ENCODE measurements around the gene NTSR1. TPM values are rescaled to one million over a fixed set of nuclear protein-coding genes. Genes with fewer than 3 reads are reported as not detected.

The NTSR1 gene
- total RNA-seq, 1 donor: under 0.01 TPM

- DNase-seq (ENCODE audit: low read depth): peak; percentile 26
- no peak overlapping the region for H3K4me3 ChIP-seq (ENCODE audit: low read depth, low read length)
- no peak for TF ChIP-seq CTCF (IDR thresholded peaks at IDR 0.05; ENCODE audit: insufficient read depth, low read depth, low read length)
Observed at GRCh38 chr20:62752671-62753501, 44.2 kb downstream of the NTSR1 start.

GRCh38 chr20:62753626-62754025, 45.0 kb downstream of the NTSR1 start:
- H3K4me3 ChIP-seq (ENCODE audit: low read depth, low read length): no peak overlapping the region
- DNase-seq (ENCODE audit: low read depth): no peak
- TF ChIP-seq CTCF (IDR thresholded peaks at IDR 0.05; ENCODE audit: insufficient read depth, low read depth, low read length): no peak

- H3K4me3 ChIP-seq (ENCODE audit: low read depth, low read length): no peak overlapping the region
- DNase-seq (ENCODE audit: low read depth): no peak
- no peak for TF ChIP-seq CTCF (IDR thresholded peaks at IDR 0.05; ENCODE audit: insufficient read depth, low read depth, low read length)
Observed at GRCh38 chr20:62754122-62754990, 45.7 kb downstream of the NTSR1 start.

GRCh38 chr20:62754991-62755356, 46.3 kb downstream of the NTSR1 start:
- DNase-seq (ENCODE audit: low read depth): no peak
- no peak overlapping the region for H3K4me3 ChIP-seq (ENCODE audit: low read depth, low read length)
- TF ChIP-seq CTCF (IDR thresholded peaks at IDR 0.05; ENCODE audit: insufficient read depth, low read depth, low read length): no peak

GRCh38 chr20:62755817-62756724, 47.4 kb downstream of the NTSR1 start:
- no peak for TF ChIP-seq CTCF (IDR thresholded peaks at IDR 0.05; ENCODE audit: insufficient read depth, low read depth, low read length)
- DNase-seq (ENCODE audit: low read depth): no peak
- H3K4me3 ChIP-seq (ENCODE audit: low read depth, low read length): no peak overlapping the region

- DNase-seq (ENCODE audit: low read depth): no peak
- no peak for TF ChIP-seq CTCF (IDR thresholded peaks at IDR 0.05; ENCODE audit: insufficient read depth, low read depth, low read length)
- no peak overlapping the region for H3K4me3 ChIP-seq (ENCODE audit: low read depth, low read length)
Observed at GRCh38 chr20:62758226-62758912, 49.7 kb downstream of the NTSR1 start.
